Renal cortical epithelial cell (primary cell): Measurements from ENCODE around the gene TSPAN1. TPM values are rescaled to one million over a fixed set of nuclear protein-coding genes. Genes with fewer than 3 reads are reported as not detected.

Experiments used
- DNase-seq: peaks from one replicate; pipeline ENCODE4 v3.0.0-alpha.2; 2011; ENCODE audit warnings: low read depth
- total RNA-seq: library from RNA; depleted of rRNA; stranded (reverse); fragments of >200 nt; gene quantifications from 2 replicates; pipeline ENCODE4 v1.2.3, GENCODE V29; 2014

The TSPAN1 gene
- total RNA-seq, 1 donor from 2014 or later: 78.7 TPM

DNA sequence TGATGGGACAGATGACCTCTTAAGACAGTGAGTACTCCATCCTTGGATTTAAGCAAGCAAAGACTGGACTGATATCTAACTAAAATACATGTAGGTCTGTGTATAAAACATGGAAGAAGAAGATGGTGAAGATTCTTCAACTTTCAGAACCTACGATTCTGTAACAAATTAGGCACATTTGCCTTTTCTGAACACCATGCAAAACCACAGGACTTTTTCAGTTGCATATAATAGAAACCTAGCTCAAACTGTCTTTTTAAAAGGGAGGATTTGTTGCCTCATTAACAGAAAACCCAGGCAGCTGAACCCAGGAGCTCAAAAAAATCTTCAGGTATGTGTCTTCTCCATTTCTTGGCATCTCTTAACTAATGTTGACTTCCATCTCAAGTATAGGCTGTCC lies 14.7 kb upstream of the TSPAN1 start:
- DNase-seq: no peak

DNA sequence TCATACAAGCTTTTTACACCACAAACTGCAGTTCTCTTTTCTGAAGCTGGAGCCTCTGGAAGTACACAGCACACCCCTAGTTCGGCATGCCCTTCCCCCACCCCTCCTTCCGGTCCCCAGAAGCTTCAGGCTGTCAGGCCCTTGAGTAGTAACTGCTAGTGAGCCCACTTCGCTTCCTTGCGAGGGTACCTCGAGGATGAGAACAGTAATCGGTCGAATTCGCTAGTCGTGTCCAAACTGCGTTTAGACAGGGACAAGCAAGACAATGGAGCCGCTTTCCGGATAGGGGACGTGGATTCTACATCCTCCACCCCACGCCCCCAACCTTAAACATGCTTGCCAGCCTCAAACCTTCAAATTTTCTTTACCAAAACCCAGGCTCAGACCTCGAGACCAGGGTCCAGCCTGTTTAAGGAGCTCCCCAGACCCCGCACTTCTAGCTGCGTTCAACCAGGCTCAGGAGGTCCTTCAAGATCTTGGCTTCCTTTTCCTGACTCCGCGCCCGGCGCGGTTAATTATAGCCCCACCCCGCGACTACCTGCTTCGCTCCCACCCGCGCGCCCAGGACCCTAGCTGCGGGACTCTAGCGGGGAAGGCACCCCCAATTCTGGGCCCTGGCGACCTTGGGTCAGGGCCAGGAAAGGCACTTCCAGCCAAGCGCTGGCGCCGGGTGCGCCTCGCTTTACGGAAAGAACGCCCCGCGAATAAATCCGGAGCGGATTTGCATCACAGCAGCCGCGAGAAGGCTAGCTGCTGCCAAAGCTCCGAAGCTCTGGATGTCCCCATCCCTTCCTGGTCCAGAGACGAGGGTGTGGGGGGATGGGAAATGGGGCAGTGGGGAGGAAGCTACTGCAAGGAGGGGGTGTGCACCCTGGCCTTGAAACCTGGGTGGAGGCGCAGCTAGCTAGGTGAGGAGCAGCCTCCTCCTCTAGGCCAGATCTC lies 8.1 kb upstream of the TSPAN1 start:
- DNase-seq: no peak

DNA sequence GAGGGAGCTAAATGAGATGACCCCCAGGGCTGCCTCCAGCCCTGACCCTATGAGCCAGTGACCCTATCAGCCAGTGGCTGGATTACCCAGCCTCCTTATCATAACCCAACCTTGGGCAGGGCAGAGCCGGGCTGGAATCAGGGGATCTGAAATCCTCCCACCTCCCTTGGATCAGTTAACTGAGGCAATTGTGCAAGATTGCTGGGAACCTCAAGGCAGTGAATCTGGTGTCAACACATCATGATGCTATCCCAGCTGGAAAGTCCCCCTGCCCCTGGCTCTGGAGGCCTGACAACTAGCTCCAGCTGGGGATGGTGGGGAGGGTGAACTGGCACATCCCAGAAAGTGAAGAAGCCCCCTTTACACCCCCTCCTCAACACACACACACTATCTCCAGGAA lies 6.4 kb upstream of the TSPAN1 start:
- DNase-seq: no peak

DNA sequence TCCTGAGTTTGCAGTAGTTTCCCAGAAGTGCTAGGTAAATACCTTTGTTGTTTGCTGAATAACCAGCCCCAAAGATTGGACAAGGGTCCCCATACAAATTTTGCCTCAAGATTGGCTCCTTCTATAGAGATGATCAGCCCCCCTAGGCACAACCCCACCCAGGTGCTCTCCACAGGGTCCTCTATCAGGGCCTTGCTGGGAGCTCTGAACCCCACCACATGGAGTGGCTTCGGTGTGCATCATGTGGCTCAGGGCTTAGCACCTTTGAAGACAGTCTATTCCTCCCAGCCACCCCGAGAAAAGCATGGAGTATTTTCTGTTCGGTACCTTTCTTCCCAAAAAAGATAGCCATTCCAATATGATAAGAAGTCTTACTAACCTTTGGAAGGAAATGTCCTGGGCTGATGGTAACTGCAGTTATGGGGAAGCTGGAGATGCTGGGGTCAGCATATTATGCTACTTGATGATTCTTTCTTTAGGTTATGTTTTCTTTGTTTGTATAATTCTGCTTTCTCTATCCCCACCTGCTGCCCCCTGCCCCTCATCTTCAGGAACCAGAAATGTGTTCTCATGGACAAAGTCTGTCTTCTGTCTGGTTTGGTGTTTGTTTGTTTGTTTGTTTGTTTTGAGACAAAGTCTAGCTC lies 5.0 kb upstream of the TSPAN1 start:
- DNase-seq: no peak

DNA sequence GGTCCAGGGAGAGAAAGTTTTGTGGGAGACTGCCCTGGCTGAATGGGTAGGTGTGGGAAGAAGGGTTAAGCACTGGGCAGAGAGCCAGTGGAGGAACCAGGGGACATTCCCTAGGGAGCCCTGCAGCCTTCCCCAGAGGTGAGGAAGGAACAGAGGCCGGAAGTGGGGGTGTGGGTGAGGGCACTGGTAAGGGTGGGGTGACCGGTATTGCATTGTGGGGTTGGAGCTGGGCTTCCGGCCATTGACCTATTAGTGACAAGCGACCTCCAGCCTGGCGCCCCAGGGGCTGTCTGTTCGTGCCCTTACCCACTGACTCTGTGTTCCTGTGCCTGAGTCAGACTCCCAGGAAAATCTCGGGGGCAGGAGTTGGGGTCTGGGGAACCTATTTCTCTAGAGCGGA lies 3.5 kb upstream of the TSPAN1 start:
- peak; percentile 72 for DNase-seq

DNA sequence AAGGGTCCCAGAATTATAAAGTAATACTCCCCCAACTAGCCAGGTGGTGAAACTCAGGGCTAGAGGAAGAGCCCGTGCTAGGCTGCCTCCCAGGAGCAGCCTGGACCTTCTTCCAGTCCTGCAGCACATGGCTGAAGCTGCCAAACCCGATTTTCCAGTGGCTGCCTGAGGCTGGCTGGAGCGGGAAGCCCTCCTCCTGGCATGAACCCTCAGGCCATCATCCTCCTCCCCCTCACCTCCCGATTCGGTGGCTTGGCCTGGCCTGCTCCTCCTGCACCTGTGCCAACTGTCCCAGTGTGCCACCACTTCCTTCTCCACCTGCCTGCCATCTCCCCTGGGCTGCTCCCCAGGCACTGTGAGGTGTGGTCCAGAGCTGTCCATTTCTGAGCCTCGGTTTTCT lies 3.0 kb upstream of the TSPAN1 start:
- DNase-seq: peak; percentile 36

DNA sequence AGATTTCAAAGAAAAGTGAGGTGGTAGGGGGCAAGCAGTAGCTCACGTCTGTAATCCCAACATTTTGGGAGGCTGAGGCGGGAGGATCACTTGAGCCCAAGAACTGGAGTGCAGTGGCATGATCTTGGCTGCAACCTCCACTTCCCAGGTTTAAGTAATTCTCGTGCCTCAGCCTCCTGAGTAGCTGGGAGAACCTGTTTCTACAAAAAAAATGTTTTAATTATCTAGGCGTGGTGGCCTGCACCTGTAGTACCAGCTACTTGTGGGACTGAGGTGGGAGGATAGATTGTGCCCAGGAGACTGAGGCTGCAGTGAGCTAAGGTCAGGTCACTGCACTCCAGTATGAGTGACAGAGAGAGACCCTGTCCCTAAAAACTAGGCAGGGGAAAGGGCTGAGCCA lies 2.6 kb upstream of the TSPAN1 start:
- DNase-seq: no peak

DNA sequence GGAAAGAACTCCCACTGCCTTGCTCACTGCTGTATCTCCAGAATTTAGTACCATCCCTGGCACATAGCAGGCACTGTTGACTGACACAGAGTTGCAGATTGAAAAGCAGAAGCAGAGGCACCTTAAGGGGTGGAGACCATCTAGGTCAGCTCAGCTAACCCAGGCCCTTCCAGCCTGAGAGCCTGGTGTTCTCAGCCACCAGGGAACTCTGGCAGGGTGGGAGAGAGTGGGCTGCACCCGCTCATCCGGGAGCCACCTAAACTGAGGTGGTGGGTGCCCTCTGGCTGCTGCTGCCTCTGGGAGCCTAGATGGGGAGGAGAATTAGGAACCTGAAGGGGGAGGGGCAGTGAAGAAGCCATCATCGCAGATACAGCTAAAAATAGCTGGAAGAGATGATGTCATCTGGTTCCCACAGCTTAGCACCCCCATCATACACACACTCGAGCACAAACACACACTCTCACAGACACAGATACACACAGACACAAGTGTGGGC lies 1.5 kb upstream of the TSPAN1 start:
- no peak for DNase-seq

DNA sequence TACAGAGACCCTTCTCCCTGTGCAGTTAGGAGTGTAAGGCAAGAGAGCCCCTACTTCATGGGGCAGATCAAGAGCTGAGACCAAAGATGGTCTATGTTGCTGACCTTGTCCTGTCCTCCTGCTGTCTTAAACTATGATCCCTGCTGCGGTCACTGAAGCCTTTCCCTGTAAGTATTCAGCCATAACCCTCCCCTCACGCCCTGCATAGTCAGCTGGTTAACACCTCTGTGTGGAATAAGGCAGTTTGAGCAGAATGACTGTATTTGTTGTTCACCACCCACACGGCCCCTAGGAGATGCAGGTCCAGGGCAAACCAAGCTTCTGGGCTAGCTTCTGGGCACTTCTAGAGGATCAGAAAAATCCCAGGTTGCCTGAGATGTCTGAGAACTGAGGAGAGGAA lies 356 bp downstream of the TSPAN1 start:
- peak; percentile 79 for DNase-seq

DNA sequence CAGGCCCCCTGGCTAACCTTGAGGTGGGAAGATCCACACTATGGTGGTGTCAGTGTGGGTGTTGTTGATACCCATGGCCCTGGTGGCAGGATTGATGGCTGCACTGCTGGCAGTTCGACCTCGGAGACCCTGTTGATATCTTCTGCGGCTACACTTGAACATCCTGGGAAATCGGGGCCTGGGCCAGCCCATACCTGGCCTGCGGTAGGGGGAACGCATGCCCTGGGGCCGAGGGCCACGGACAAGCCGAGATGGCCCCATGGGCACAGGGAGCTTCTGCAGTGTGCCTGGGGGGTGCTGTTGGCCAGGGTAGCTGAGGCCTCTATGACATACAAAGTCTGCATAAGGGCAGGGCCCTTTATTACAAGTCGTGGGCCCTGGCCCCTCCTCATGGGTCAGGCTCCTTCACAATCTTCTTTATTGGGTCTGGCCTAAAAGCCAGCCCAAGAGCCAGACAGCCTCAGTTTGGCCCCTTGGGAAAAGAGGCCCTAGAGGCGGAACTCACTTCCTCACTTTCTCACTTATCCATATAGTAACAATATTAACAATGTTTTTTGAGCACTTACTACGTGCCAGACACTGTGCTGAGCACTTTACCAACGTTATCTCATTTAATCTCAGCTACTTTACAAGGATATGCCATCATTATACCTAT lies 1.5 kb downstream of the TSPAN1 start, which contains the start of gene P3R3URF:
TSS of gene P3R3URF (minus strand) at position 278 of the 655 bp plus-strand sequence. CDS start at position 261, 17 bp downstream.
- DNase-seq: no peak

DNA sequence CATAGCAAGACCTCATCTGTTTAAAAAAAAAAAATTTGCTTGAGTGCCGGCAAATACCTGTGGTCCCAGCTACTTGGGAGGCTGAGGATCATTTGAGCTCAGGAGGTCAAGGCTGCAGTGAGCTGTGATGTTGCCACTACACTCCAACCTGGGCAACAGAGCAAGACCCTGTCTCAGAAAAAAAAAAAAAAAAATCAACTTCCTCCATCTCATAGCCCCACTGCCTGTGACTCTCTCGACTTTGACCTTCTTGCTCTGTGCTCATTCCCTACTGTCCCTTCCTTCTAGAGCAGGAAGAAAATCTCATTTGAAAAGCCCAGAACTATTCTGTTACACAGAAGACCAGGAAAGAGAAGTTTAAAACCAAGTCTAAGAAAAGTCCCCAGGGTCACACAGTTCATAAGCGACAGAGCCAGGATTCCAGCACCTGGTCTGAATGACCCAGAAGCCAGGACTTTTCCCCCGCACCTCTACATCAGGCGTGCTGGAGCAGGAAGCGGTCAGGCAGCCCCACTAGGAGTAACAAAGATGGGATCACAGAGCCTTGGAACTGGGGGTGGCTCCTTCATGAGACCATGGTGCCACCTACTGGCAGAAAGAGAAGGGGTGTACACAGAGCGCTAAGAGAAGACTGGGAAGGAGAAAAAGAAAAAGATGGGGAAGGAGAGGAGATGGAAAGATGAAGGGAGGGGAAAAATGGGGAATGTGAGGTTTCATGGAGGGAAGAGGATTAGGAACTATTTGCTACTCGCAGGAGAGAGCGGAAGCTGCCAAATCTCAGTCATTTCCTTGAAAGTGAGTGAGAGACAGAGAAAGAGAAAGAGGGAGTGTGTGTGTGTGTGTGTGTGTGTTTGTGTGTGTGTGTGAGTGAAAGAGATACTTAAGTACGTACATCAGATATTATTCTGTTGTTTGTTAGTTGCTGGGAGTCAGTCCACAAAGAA lies 4.5 kb downstream of the TSPAN1 start:
- DNase-seq: peak; percentile 75

DNA sequence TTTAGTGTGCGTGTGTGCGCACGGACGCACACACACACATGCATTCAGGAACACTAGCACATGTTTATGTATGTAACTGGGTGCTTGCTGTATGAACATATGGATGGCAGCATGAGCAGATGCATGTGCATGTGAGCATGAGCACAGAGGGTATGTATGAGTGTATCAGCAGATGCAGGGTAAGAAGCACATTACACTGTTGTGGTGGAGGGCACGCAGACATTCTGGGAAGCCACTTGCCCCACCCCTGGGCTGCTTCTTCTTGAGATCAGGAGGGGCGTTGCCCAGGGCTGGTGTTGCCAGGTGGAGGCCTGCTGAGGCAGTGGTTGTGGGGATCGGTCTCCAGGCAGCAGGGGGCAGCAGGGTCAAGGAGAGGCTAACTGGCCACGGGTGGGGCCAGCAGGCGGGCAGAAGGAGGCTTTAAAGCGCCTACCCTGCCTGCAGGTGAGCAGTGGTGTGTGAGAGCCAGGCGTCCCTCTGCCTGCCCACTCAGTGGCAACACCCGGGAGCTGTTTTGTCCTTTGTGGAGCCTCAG lies 5.3 kb downstream of the TSPAN1 start:
- peak; percentile 55 for DNase-seq

DNA sequence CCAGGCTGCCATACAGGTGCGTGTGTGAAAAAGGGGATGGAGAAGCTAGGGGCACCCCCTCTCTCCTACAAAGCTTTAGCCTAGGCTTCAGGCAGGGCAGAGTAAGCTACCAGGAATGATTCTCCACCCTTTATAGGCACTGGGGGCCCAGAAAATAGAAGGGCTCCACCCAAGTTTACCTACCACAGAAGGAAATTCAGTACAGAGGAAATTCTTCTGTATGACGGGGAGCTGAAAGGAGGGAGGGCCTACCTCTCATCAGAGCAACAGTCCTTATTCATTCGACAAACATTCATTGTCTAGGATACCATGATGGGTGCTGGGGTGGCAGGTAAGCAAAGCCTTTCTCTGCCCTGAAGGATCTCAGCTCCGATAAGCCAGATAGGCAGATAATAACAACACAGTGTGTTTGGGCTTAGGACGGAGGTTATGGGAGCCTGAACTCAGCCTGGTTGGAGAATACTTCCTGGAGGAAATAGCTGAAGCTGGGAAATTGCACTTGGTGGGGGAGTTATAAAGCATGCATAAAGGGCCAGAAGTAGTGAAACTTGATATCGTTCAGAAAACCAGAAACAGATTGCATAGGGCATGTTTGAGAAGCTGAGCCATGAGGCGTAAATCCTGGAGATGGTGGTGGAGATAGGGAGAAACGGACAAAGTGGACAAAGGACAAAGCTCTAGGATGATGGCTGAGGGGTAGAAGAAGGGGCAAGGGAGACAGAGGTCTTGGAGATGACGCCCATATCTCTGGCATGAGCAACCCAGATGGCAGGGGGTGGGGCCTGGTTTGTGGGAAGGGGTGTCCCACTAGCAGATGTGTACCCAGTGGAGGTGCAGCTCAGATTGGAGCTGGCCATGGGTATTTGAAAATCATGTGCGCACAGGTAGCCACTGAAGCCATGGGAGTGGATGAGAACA lies 6.7 kb downstream of the TSPAN1 start:
- DNase-seq: peak; percentile 73

DNA sequence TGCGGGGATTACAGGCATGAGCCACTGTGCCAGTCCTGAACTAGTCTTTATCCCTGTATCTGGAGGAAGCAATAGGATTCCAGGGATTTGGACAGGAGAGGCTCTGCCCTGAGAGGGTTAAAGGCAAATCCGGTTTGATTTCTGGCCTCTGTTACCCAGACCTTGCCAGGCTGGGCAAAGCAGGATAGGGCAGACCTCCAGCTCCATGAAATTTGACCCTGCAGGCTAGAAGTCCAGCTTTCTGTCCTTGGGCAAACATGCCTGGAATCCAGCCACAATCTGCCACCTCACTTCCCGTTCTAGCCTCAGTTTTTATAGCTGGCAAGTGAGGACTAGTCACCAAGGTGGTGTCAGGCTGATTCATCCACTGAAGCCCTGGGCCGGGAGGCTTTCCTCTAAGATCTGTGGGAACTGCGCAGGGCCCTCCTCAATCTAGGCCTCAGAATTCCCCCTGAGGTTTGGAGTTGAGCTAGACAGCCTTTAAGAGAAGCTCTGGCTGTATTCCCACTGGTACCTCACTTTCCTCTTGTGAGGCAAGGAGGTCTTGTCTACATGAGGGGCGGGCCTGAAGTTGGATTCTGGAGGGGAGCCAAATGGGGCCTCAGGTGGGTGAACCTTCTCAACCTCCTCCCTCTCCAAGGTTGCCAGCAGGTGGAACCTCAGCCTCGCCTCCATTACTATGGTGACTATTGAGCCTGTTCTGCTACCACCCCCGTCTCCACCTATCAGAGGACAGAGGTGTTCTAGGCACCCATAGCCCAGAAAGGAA lies 8.4 kb downstream of the TSPAN1 start:
- DNase-seq: peak; percentile 100

DNA sequence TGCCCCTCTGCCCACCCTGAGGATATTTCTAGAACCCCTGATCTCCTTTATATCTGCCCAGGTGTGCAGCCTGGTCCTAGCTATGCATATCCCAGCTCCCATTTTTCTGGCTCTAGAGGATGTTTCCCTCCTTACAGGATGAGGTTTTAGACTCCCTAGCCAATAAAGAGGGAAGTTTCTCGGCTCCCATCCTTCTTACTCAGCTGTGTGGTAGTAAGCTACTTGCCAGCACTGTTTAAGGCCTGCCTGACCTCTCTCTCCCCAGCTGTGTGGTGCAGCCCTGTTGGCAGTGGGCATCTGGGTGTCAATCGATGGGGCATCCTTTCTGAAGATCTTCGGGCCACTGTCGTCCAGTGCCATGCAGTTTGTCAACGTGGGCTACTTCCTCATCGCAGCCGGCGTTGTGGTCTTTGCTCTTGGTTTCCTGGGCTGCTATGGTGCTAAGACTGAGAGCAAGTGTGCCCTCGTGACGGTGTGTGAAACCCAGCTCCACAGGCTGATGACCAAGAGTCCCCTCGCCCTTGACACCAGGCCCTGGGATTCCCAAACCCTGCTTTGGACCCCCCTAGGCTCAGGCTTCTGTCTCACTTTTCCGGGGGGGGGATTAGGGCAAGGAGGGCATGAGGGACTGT lies 9.2 kb downstream of the TSPAN1 start:
- DNase-seq: no peak

DNA sequence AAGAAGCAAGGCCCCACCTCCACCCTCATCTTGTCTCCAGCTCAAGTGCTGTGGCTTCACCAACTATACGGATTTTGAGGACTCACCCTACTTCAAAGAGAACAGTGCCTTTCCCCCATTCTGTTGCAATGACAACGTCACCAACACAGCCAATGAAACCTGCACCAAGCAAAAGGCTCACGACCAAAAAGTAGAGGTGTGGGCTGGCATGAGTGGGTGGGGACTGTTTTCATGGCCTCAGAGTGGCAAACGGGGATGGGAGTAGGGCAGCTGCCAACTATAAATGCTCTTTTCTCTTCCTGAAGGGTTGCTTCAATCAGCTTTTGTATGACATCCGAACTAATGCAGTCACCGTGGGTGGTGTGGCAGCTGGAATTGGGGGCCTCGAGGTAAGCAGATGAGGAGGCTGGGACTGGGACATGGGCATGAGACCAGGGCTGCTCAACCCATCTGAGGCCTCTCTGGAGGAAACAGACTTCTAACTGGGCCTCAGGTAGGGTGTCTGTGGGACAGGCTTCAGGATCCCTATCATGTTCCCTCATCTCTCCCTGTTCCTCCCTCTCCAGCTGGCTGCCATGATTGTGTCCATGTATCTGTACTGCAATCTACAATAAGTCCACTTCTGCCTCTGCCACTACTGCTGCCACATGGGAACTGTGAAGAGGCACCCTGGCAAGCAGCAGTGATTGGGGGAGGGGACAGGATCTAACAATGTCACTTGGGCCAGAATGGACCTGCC lies 10.2 kb downstream of the TSPAN1 start:
- no peak for DNase-seq

DNA sequence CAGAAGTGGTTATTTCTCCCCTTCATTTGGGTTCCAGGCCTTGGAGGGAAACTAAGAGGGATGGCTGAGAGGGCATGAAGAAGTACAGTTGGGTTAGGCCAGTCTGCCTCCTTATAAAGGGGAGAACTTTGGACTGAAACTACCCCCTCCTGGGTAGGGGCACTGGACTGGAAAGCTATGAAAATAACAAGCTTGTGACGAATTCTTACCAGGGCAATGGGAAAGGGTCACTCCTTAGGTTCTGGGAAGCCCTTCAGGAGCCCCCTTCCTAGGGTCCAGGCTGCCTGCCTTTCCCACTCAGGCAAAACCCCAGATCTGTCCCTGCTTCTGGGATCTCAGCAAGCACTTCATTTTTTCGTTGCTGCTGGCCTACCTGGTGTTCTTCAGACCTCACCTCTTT lies 11.2 kb downstream of the TSPAN1 start:
- peak; percentile 93 for DNase-seq
